Measurements from ENCODE around the gene HECA.

GRCh38 chr6:139153855-139154254, 19.0 kb downstream of the HECA start:
- TF ChIP-seq SPI1 (IDR thresholded peaks at IDR 0.05; ENCODE audit: low read depth, low read length) (no peak), TAF1 (IDR thresholded peaks at IDR 0.05; ENCODE audit: low read depth, low read length) (no peak)
